Panc1 (cell line): Measurements from ENCODE around the gene SSBP3. TPM values are rescaled to one million over a fixed set of nuclear protein-coding genes. Genes with fewer than 3 reads are reported as not detected.

Source experiments
- ATAC-seq: fragments of 200-7000 bp; cut with Tn5 transposase; 2 replicates; pipeline ENCODE4 v1.9.1; 2020; ENCODE audit warnings: mild to moderate bottlenecking, moderate library complexity
- BruUV-seq: library from RNA; stranded (reverse); fragments of 400-500 nt; replicated peaks from 2 replicates; lab custom pipeline; 2021; lab: Mats Ljungman, UMichigan
- CTCF ChIA-PET: fragments of 300-600 bp; sonication (Branson Sonifier 250); formaldehyde crosslinking; loops from one replicate; lab custom pipeline; 2022; ENCODE audit warnings: antibody characterized with exemption; lab: Charles Lee
- POLR2A ChIA-PET: fragments of 300-600 bp; sonication (Branson Sonifier 250); formaldehyde crosslinking; loops from one replicate; lab custom pipeline; 2022; ENCODE audit warnings: antibody characterized with exemption; lab: Charles Lee
- DNase-seq: peaks from one replicate; pipeline ENCODE4 v3.0.0-alpha.2; 2010; ENCODE audit warnings: low read depth, low spot score
- H3K27ac ChIP-seq: 2 replicates; pipeline ENCODE4 v1.5.1; 2011; ENCODE audit warnings: mild to moderate bottlenecking, low read length, inconsistent platforms
- H3K27me3 ChIP-seq: fragments of 200-500 bp; sonication (Bioruptor generic); 2 replicates; pipeline ENCODE4 v1.6.0; 2014; ENCODE audit warnings: low read length, inconsistent platforms; ENCODE audit not compliant: control insufficient read depth, insufficient read depth
- H3K36me3 ChIP-seq: fragments of 200-500 bp; sonication (Bioruptor generic); 2 replicates; pipeline ENCODE4 v1.5.1; 2014; ENCODE audit warnings: inconsistent platforms, mild to moderate bottlenecking, low read length, moderate library complexity; ENCODE audit not compliant: control insufficient read depth, insufficient read depth
- H3K4me1 ChIP-seq: 2 replicates; pipeline ENCODE4 v1.5.1; 2011; ENCODE audit warnings: inconsistent platforms, mild to moderate bottlenecking, low read length, moderate library complexity; ENCODE audit not compliant: control insufficient read depth, insufficient read depth
- H3K4me3 ChIP-seq, 2 experiments: 2 replicates each; pipeline ENCODE4 v1.5.1; 2011 to 2012; ENCODE audit warnings: low read depth in 2 of 2, low read length in 2 of 2, mild to moderate bottlenecking in 2 of 2, inconsistent platforms in 1 of 2, moderate library complexity in 1 of 2
- H3K9me3 ChIP-seq: fragments of 200-500 bp; sonication (Bioruptor generic); 2 replicates; pipeline ENCODE4 v1.5.1; 2014; ENCODE audit warnings: low read depth, mild to moderate bottlenecking, inconsistent platforms, low read length, moderate library complexity; ENCODE audit not compliant: control insufficient read depth, insufficient read depth
- POLR2AphosphoS5 ChIP-seq: IDR thresholded peaks from 2 replicates; pipeline ENCODE4 v1.6.1; 2012; ENCODE audit warnings: mild to moderate bottlenecking, low read depth, low read length, moderate library complexity
- REST ChIP-seq, 2 experiments: IDR thresholded peaks; 2 replicates each; pipeline ENCODE4 v1.6.1; 2011 to 2012; ENCODE audit warnings: low read depth in 2 of 2, control low read depth in 1 of 2, low read length in 1 of 2, mild to moderate bottlenecking in 1 of 2, moderate library complexity in 1 of 2; ENCODE audit not compliant: insufficient read depth in 1 of 2
- SIN3A ChIP-seq: IDR thresholded peaks from 2 replicates; pipeline ENCODE4 v1.6.1; 2012; ENCODE audit warnings: low read depth, mild to moderate bottlenecking, low read length, moderate library complexity, borderline replicate concordance; ENCODE audit not compliant: insufficient read depth
- TCF7L2 ChIP-seq: IDR thresholded peaks from 2 replicates; pipeline ENCODE4 v1.6.1; 2011; ENCODE audit warnings: mild to moderate bottlenecking, low read depth, low read length, inconsistent platforms
- in situ Hi-C: cut with HindIII; loops from 2 replicates; pipeline ENCODE4 v1.10.0; 2016; ENCODE audit warnings: low sequenced_read_pairs, low pct_unique_long_range_greater_than_20kb
- intact Hi-C: fragments of 100-400 bp; cut with micrococcal nuclease; formaldehyde crosslinking; loops from one replicate; pipeline ENCODE4 v1.10.0; 2022; ENCODE audit not compliant: unreplicated experiment
- total RNA-seq: library from RNA; stranded (reverse); gene quantifications from one replicate; pipeline ENCODE4 v1.2.1, GENCODE V29; 2021; ENCODE audit not compliant: unreplicated experiment
- TF ChIP-seq, protein P1 (sequence below): fragments of 450-650 bp; IDR thresholded peaks from 2 replicates; pipeline ENCODE4 v1.5.1; 2017; ENCODE audit warnings: mild to moderate bottlenecking

The SSBP3 gene
- total RNA-seq, 1 experiment from 2014 or later: 22.5 TPM

DNA sequence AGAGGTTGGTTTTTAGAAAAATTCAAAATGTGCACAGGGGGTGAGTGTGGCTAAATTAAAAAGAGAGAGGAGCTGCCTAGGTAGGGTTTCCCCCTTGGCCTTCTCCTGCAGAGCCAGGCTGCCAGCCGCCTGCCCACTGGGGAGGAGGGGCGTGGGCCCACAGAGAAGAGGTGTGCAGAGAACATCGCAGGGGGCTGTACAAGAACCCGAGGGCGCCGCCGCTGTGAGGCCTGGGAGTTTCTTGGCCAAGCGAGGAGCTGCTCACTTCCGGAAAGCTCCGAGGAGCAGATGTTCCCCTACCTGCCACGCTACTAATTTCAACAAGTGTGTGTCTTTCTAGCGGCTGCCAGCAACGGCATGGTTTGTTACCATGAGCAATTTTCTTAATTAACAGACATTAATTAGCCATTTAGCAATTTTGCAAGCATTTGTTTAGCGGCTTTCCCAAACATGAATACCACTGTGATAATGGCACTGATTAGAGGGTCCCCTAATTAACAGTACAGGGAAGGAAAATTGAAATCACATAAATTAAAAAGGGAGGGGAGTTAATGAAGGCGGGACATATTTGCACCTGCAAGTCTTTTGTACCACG is 146.6 kb downstream of the SSBP3 start:
- H3K27ac ChIP-seq: no peak overlapping the region
- no peaks in the 10 kb centered on the region for H3K9me3 ChIP-seq
- intact Hi-C loops (no loop called here), in situ Hi-C loops (no loop called here)
- DNase-seq (no peak), ATAC-seq (no peak)
- H3K36me3 ChIP-seq: no peaks in the 10 kb centered on the region
- no peaks in the 10 kb centered on the region for H3K27me3 ChIP-seq
- TF ChIP-seq, protein P1, sequence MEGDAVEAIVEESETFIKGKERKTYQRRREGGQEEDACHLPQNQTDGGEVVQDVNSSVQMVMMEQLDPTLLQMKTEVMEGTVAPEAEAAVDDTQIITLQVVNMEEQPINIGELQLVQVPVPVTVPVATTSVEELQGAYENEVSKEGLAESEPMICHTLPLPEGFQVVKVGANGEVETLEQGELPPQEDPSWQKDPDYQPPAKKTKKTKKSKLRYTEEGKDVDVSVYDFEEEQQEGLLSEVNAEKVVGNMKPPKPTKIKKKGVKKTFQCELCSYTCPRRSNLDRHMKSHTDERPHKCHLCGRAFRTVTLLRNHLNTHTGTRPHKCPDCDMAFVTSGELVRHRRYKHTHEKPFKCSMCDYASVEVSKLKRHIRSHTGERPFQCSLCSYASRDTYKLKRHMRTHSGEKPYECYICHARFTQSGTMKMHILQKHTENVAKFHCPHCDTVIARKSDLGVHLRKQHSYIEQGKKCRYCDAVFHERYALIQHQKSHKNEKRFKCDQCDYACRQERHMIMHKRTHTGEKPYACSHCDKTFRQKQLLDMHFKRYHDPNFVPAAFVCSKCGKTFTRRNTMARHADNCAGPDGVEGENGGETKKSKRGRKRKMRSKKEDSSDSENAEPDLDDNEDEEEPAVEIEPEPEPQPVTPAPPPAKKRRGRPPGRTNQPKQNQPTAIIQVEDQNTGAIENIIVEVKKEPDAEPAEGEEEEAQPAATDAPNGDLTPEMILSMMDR: no peak
- TF ChIP-seq TCF7L2: no peak
- TF ChIP-seq POLR2AphosphoS5: no peak
- TF ChIP-seq REST (IDR thresholded peaks at IDR 0.05; ENCODE audit: insufficient read depth in 1 of 2, low read depth in 2 of 2, low read length in 1 of 2): no peak
- TF ChIP-seq SIN3A: no peak
- H3K4me1 ChIP-seq: no peaks in the 10 kb centered on the region
- BruUV-seq: no TSS peak
- no peak overlapping the region for H3K4me3 ChIP-seq
- POLR2A ChIA-PET: no interaction called here
- CTCF ChIA-PET: no interaction called here

- no peak overlapping the region for H3K4me3 ChIP-seq
- TF ChIP-seq SIN3A: no peak
- TF ChIP-seq, protein P1: no peak
- TF ChIP-seq TCF7L2: no peak
- TF ChIP-seq REST (IDR thresholded peaks at IDR 0.05; ENCODE audit: insufficient read depth in 1 of 2, low read depth in 2 of 2, low read length in 1 of 2): no peak
- no peak for TF ChIP-seq POLR2AphosphoS5
- H3K36me3 ChIP-seq: no peaks in the 10 kb centered on the region
- BruUV-seq: no TSS peak
- ChIA-PET CTCF (no interaction called here), POLR2A (no interaction called here)
- intact Hi-C loops (no loop called here), in situ Hi-C loops (no loop called here)
- ATAC-seq: no peak
- no peaks in the 10 kb centered on the region for H3K27me3 ChIP-seq
- H3K27ac ChIP-seq: no peak overlapping the region
- no peaks in the 10 kb centered on the region for H3K9me3 ChIP-seq
- DNase-seq: no peak
- H3K4me1 ChIP-seq: peaks cover 13% of the 10 kb centered on the region; the same call in 1 of the 2 replicates
Observed at GRCh38 chr1:54257876-54258275, 148.3 kb downstream of the SSBP3 start.
